Neutrophil (primary cell): Measurements from ENCODE around the gene NUP205.

Experiments used
- H3K27ac ChIP-seq: fragments of 200-600 bp; sonication (generic); 2 replicates; pipeline ENCODE4 v1.5.1; 2016; ENCODE audit warnings: mild to moderate bottlenecking, moderate library complexity
- H3K27me3 ChIP-seq: fragments of 200-600 bp; sonication (generic); 2 replicates; pipeline ENCODE4 v1.6.0; 2016; ENCODE audit warnings: mild to moderate bottlenecking
- H3K36me3 ChIP-seq: fragments of 200-600 bp; sonication (generic); 2 replicates; pipeline ENCODE4 v1.5.1; 2017
- H3K4me1 ChIP-seq, 2 experiments: fragments of 200-600 bp in 1 of 2; sonication (generic) in 1 of 2; 1 replicate in 1 of 2; 2 replicates in 1 of 2; pipeline versions ENCODE4 v1.5.1 to v1.6.1; 2013 to 2016; ENCODE audit warnings: low read depth in 1 of 2, low read length in 1 of 2, mild to moderate bottlenecking in 1 of 2, moderate library complexity in 1 of 2; ENCODE audit not compliant: control insufficient read depth in 1 of 2, insufficient read depth in 1 of 2
- H3K4me3 ChIP-seq, 2 experiments: fragments of 200-600 bp in 1 of 2; sonication (generic) in 1 of 2; 1 replicate in 1 of 2; 2 replicates in 1 of 2; pipeline ENCODE4 v1.5.1; 2013 to 2016; ENCODE audit warnings: low read depth in 1 of 2, low read length in 1 of 2, mild to moderate bottlenecking in 1 of 2, moderate library complexity in 1 of 2
- H3K9me3 ChIP-seq: fragments of 200-600 bp; sonication (generic); 2 replicates; pipeline ENCODE4 v1.5.1; 2016
- TF ChIP-seq, protein P1 (sequence below): fragments of 200-600 bp; sonication (generic); IDR thresholded peaks from 2 replicates; pipeline ENCODE4 v1.5.1; 2016; ENCODE audit warnings: antibody characterized with exemption

Gene NUP205

DNA sequence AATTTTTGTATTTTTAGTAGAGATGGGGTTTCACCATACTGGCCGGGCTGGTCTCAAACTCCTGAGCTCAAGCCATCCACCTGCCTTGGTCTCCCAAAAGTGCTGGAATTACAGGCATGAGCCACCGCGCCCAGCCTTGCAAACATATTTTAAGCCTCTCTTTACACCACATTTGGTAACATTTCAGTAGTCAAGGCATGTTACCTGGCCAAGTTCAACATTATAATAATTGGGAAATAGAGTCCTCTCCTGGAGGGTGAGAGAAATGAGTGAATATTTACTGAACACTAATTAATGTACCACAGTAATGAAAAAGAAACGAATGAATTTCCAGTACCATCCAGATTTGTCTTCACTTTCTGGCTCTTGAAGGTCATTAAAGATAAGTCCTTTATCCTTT, 37.8 kb upstream of the NUP205 start:
- no peaks in the 10 kb centered on the region for H3K36me3 ChIP-seq
- TF ChIP-seq, protein P1, sequence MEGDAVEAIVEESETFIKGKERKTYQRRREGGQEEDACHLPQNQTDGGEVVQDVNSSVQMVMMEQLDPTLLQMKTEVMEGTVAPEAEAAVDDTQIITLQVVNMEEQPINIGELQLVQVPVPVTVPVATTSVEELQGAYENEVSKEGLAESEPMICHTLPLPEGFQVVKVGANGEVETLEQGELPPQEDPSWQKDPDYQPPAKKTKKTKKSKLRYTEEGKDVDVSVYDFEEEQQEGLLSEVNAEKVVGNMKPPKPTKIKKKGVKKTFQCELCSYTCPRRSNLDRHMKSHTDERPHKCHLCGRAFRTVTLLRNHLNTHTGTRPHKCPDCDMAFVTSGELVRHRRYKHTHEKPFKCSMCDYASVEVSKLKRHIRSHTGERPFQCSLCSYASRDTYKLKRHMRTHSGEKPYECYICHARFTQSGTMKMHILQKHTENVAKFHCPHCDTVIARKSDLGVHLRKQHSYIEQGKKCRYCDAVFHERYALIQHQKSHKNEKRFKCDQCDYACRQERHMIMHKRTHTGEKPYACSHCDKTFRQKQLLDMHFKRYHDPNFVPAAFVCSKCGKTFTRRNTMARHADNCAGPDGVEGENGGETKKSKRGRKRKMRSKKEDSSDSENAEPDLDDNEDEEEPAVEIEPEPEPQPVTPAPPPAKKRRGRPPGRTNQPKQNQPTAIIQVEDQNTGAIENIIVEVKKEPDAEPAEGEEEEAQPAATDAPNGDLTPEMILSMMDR = no peak
- H3K4me1 ChIP-seq = no peaks in the 10 kb centered on the region
- no peaks in the 10 kb centered on the region for H3K27me3 ChIP-seq
- H3K9me3 ChIP-seq = no peaks in the 10 kb centered on the region
- no peak overlapping the region for H3K4me3 ChIP-seq
- H3K27ac ChIP-seq = no peak overlapping the region

DNA sequence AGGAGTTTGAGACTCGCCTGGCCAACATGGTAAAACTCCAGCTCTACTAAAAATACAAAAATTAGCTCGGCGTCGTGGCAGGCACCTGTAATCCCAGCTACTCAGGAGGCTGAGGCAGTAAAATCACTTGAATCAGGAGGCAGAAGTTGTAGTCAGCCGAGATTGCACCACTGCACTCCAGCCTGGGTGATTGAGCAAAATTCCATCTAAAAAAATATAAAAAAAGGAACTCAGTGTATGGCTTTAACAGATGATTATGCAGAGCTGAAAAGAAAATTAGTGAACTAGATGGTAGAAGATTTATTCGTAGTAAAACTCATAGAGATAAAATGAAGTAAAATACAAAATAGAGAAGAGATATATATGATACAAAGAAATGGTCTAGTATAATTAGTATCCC, 35.2 kb upstream of the NUP205 start:
- TF ChIP-seq, protein P1 = no peak
- no peak overlapping the region for H3K4me3 ChIP-seq
- H3K9me3 ChIP-seq = no peaks in the 10 kb centered on the region
- no peaks in the 10 kb centered on the region for H3K27me3 ChIP-seq
- no peak overlapping the region for H3K27ac ChIP-seq
- no peaks in the 10 kb centered on the region for H3K4me1 ChIP-seq
- H3K36me3 ChIP-seq = no peaks in the 10 kb centered on the region

DNA sequence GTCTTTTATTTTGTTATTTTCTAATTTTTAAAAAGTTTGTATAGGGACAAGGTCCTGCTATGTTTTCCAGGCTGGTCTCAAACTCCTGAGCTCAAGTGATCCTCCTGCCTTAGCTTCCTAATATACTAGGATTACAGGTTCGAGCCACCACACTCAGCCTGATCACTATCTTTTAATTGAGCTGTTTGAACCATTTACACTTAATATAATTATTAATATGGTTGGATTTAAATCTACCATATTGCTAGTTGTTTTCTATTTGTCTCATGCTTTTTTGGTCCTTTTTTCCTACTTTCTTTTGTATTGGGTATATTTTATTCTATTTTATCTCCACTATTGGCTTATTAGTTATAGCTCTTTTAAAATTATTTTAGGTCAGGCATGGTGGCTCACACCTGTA, 34.6 kb upstream of the NUP205 start:
- Histone ChIP-seq H3K4me1 (no peaks in the 10 kb centered on the region), H3K27me3 (no peaks in the 10 kb centered on the region), H3K27ac (no peak overlapping the region), H3K4me3 (no peak overlapping the region), H3K36me3 (no peaks in the 10 kb centered on the region), H3K9me3 (no peaks in the 10 kb centered on the region)
- TF ChIP-seq, protein P1 = no peak

DNA sequence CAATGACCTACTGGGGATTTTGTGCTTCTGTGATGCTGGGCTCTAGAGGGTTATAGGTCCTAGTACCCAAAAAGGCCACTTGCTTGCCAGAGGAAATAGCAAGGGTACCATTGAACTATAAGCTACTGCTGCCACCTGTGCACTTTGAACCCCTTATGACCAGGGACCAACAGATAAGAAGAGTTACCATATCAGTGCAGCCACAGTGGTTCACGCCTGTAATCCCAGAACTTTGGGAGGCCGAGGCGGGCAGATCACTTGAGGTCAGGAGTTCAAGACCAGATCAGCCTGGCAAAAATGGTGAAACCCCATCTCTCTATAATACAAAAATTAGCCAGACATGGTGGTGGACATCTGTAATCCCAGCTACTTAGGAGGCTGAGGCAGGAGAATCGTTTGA, 32.3 kb upstream of the NUP205 start:
- H3K27ac ChIP-seq = no peak overlapping the region
- H3K36me3 ChIP-seq = no peaks in the 10 kb centered on the region
- no peaks in the 10 kb centered on the region for H3K27me3 ChIP-seq
- no peaks in the 10 kb centered on the region for H3K9me3 ChIP-seq
- H3K4me1 ChIP-seq = no peaks in the 10 kb centered on the region
- H3K4me3 ChIP-seq = no peak overlapping the region
- TF ChIP-seq, protein P1 = no peak

DNA sequence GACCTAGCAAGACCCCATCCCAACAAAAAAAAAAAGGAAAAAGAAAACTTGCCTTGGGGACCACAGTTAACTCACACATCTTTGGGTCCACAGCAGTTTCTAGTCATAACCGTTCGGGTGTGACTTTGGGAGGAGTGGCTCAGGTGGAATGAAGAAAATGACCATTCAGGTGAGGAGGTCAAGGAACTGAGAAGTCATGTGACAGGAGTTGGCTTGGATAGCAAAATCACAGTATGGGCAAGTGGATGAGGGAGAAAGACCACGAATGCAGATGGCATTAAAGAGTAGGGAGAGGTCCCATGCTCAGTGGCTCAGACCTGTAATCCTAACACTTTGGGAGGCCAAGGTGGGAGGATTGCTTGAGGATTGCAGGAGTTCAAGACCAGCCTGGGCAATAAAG, 30.7 kb upstream of the NUP205 start:
- TF ChIP-seq, protein P1 = no peak
- H3K27ac ChIP-seq = no peak overlapping the region
- no peaks in the 10 kb centered on the region for H3K4me1 ChIP-seq
- no peaks in the 10 kb centered on the region for H3K27me3 ChIP-seq
- H3K4me3 ChIP-seq = no peak overlapping the region
- H3K9me3 ChIP-seq = no peaks in the 10 kb centered on the region
- H3K36me3 ChIP-seq = no peaks in the 10 kb centered on the region

DNA sequence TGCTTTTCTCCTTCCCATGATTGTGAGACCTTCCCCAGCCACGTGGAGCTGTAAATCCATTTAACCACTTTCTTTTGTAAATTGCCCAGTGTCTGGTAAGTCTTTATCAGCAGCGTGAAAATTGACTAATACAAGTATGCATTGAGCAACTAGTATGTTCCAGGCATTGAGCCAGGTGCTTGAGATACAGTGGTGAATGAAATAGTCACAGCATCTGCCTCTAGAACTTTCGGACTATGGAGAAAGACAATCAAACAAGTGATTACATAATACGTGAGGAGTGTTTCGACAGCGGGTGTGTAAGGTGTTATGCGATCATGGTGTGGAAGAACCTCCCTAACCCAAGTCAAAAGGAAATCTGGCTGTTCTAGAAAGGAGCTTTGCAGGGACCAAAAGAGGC, 21.6 kb upstream of the NUP205 start:
- no peaks in the 10 kb centered on the region for H3K9me3 ChIP-seq
- H3K36me3 ChIP-seq = no peaks in the 10 kb centered on the region
- no peaks in the 10 kb centered on the region for H3K27me3 ChIP-seq
- no peak overlapping the region for H3K4me3 ChIP-seq
- TF ChIP-seq, protein P1 = no peak
- H3K27ac ChIP-seq = no peak overlapping the region
- H3K4me1 ChIP-seq = peaks cover 4% of the 10 kb centered on the region in 2 experiments
